Lung microvascular endothelial cell (primary cell): ENCODE data around the gene PER1. TPM values are rescaled to one million over a fixed set of nuclear protein-coding genes. Genes with fewer than 3 reads are reported as not detected.
A peak's percentile ranks its signal among the peaks of the same experiment; 100 is the strongest.
"Not testable (repeated sequence)": the region's sequence is repeated elsewhere in the genome, so short reads cannot be mapped to it uniquely, and the experiment has no call there.

Experiments
- DNase-seq, 2 donors: peaks; one replicate each; pipeline versions ENCODE4 v3.0.0 to v3.0.0-alpha.2; 2010; ENCODE audit warnings: low read depth in 2 of 2
- total RNA-seq: library from RNA; depleted of rRNA; stranded (reverse); fragments of >200 nt; gene quantifications from 2 replicates; pipeline ENCODE4 v1.2.1, GENCODE V29; 2014

PER1 gene
- total RNA-seq, 1 donor from 2014 or later: 10.7 TPM

- peak in 1 of 2 donors; percentile 44 for DNase-seq
Observed at GRCh38 chr17:8122422-8122923, 29.7 kb downstream of the PER1 start.

GRCh38 chr17:8121681-8122421 is 30.4 kb downstream of the PER1 start:
- DNase-seq: peak; percentile 72 to 76

- no peak for DNase-seq
Observed at GRCh38 chr17:8121407-8121680, 30.9 kb downstream of the PER1 start.

GRCh38 chr17:8120520-8121406 is 31.4 kb downstream of the PER1 start:
- peak; percentile 70 to 76 for DNase-seq

- peak; percentile 94 to 95 for DNase-seq
Observed at GRCh38 chr17:8119581-8120519, 32.4 kb downstream of the PER1 start.

GRCh38 chr17:8118769-8119580 is 33.2 kb downstream of the PER1 start:
- DNase-seq: peak; percentile 78 to 85

- peak; percentile 36 to 56 for DNase-seq
Observed at GRCh38 chr17:8117980-8118768, 34.0 kb downstream of the PER1 start, which contains the start of gene ALOXE3. ALOXE3 (minus strand) TSS chr17:8118514; CDS start chr17:8117990, 524 bp downstream.

- no peak for DNase-seq
Observed at GRCh38 chr17:8117367-8117979, 34.7 kb downstream of the PER1 start.

- no peak for DNase-seq
Observed at GRCh38 chr17:8116776-8117175, 35.4 kb downstream of the PER1 start.

GRCh38 chr17:8110907-8111306 is 41.3 kb downstream of the PER1 start:
- DNase-seq: no peak

- no peak for DNase-seq
Observed at GRCh38 chr17:8110456-8110804, 41.8 kb downstream of the PER1 start.

- DNase-seq: peak; percentile 35 to 67
Observed at GRCh38 chr17:8109661-8110455, 42.3 kb downstream of the PER1 start.

- no peak for DNase-seq
Observed at GRCh38 chr17:8108972-8109660, 43.1 kb downstream of the PER1 start.

GRCh38 chr17:8106980-8107379 is 45.2 kb downstream of the PER1 start:
- not testable (repeated sequence) for DNase-seq

GRCh38 chr17:8105957-8106398 is 46.2 kb downstream of the PER1 start:
- DNase-seq: no peak

GRCh38 chr17:8104911-8105310 is 47.3 kb downstream of the PER1 start:
- no peak for DNase-seq

GRCh38 chr17:8103549-8103948 is 48.7 kb downstream of the PER1 start:
- peak in 1 of 2 donors; percentile 35 for DNase-seq

- DNase-seq: no peak
Observed at GRCh38 chr17:8101721-8102120, 50.5 kb downstream of the PER1 start.
